Measurements from ENCODE around the gene LRRC3C. TPM values are rescaled to one million over a fixed set of nuclear protein-coding genes. Genes with fewer than 3 reads are reported as not detected.

Gene LRRC3C
- polyA plus RNA-seq, 3 donors from 2014 or later: not detected

- no peaks in the 10 kb centered on the region for H3K9me3 Mint-ChIP-seq
- H3K27ac Mint-ChIP-seq: peak overlapping the region; percentile 56 to 92 (median 86)
- peaks cover 0 to 3% (median 3%) of the 10 kb centered on the region in 3 donors for H3K36me3 Mint-ChIP-seq
- DNase-seq: no peak
- peaks cover 0 to 2% (median 0%) of the 10 kb centered on the region in 3 donors for H3K27me3 Mint-ChIP-seq (ENCODE audit: low read depth in 3 of 3)
- H3K4me1 Mint-ChIP-seq: peaks cover 39 to 42% of the 10 kb centered on the region in 2 donors
- peak overlapping the region; percentile 86 to 97 (median 94) for H3K4me3 Mint-ChIP-seq
These were observed 661 bp downstream of the LRRC3C start for GRCh38 chr17:39927929-39928857.

- H3K27ac Mint-ChIP-seq: peak overlapping the region in 1 of 6 donors; percentile 62
- H3K4me1 Mint-ChIP-seq: peaks cover 37 to 38% of the 10 kb centered on the region in 2 donors
- H3K4me3 Mint-ChIP-seq: peak overlapping the region in 4 of 5 donors; percentile 2 to 47 (median 36)
- H3K36me3 Mint-ChIP-seq: peaks cover 0 to 3% (median 2%) of the 10 kb centered on the region in 3 donors
- peaks cover 0 to 2% (median 0%) of the 10 kb centered on the region in 3 donors for H3K27me3 Mint-ChIP-seq (ENCODE audit: low read depth in 3 of 3)
- DNase-seq: no peak
- H3K9me3 Mint-ChIP-seq: no peaks in the 10 kb centered on the region
These were observed 1.5 kb downstream of the LRRC3C start for GRCh38 chr17:39928858-39929645.

GRCh38 chr17:39929646-39930407 lies 2.3 kb downstream of the LRRC3C start:
- H3K4me1 Mint-ChIP-seq: peaks cover 29 to 30% of the 10 kb centered on the region in 2 donors
- no peak for DNase-seq
- H3K4me3 Mint-ChIP-seq: peak overlapping the region in 2 of 5 donors; percentile 6 to 40
- H3K27ac Mint-ChIP-seq: peak overlapping the region in 1 of 6 donors; percentile 62
- no peaks in the 10 kb centered on the region for H3K36me3 Mint-ChIP-seq
- no peaks in the 10 kb centered on the region for H3K9me3 Mint-ChIP-seq
- H3K27me3 Mint-ChIP-seq (ENCODE audit: low read depth in 3 of 3): peaks cover 0 to 2% (median 0%) of the 10 kb centered on the region in 3 donors

GRCh38 chr17:39933912-39934311 lies 6.4 kb downstream of the LRRC3C start:
- Mint-ChIP-seq H3K4me3 (no peak overlapping the region), H3K36me3 (no peaks in the 10 kb centered on the region), H3K27ac (no peak overlapping the region), H3K27me3 (ENCODE audit: low read depth in 3 of 3) (peaks cover 0 to 2% (median 0%) of the 10 kb centered on the region in 3 donors), H3K4me1 (no peaks in the 10 kb centered on the region), H3K9me3 (no peaks in the 10 kb centered on the region)
- no peak for DNase-seq

GRCh38 chr17:39934324-39934723 lies 6.8 kb downstream of the LRRC3C start:
- H3K4me3 Mint-ChIP-seq: no peak overlapping the region
- H3K9me3 Mint-ChIP-seq: no peaks in the 10 kb centered on the region
- H3K4me1 Mint-ChIP-seq: no peaks in the 10 kb centered on the region
- peaks cover 0 to 2% (median 0%) of the 10 kb centered on the region in 3 donors for H3K27me3 Mint-ChIP-seq (ENCODE audit: low read depth in 3 of 3)
- no peak overlapping the region for H3K27ac Mint-ChIP-seq
- no peak for DNase-seq
- H3K36me3 Mint-ChIP-seq: no peaks in the 10 kb centered on the region

- Mint-ChIP-seq H3K4me3 (no peak overlapping the region), H3K9me3 (no peaks in the 10 kb centered on the region), H3K36me3 (no peaks in the 10 kb centered on the region), H3K27ac (no peak overlapping the region), H3K27me3 (ENCODE audit: low read depth in 3 of 3) (peaks cover 0 to 2% (median 0%) of the 10 kb centered on the region in 3 donors), H3K4me1 (no peaks in the 10 kb centered on the region)
- no peak for DNase-seq
These were observed 8.4 kb downstream of the LRRC3C start for GRCh38 chr17:39935909-39936308.

GRCh38 chr17:39937447-39937846 lies 9.9 kb downstream of the LRRC3C start:
- DNase-seq: no peak
- Mint-ChIP-seq H3K9me3 (no peaks in the 10 kb centered on the region), H3K27me3 (ENCODE audit: low read depth in 3 of 3) (peaks cover 0 to 2% (median 0%) of the 10 kb centered on the region in 3 donors), H3K36me3 (no peaks in the 10 kb centered on the region), H3K4me3 (no peak overlapping the region), H3K27ac (no peak overlapping the region), H3K4me1 (no peaks in the 10 kb centered on the region)

- Mint-ChIP-seq H3K4me3 (no peak overlapping the region), H3K27me3 (ENCODE audit: low read depth in 3 of 3) (peaks cover 0 to 3% (median 0%) of the 10 kb centered on the region in 3 donors), H3K9me3 (no peaks in the 10 kb centered on the region), H3K4me1 (no peaks in the 10 kb centered on the region), H3K27ac (no peak overlapping the region), H3K36me3 (no peaks in the 10 kb centered on the region)
- no peak for DNase-seq
These were observed 10.8 kb downstream of the LRRC3C start for GRCh38 chr17:39938140-39938869.

GRCh38 chr17:39939106-39939505 lies 11.6 kb downstream of the LRRC3C start:
- no peak overlapping the region for H3K4me3 Mint-ChIP-seq
- DNase-seq: no peak
- no peaks in the 10 kb centered on the region for H3K36me3 Mint-ChIP-seq
- no peak overlapping the region for H3K27ac Mint-ChIP-seq
- H3K27me3 Mint-ChIP-seq (ENCODE audit: low read depth in 3 of 3): peaks cover 0 to 3% (median 0%) of the 10 kb centered on the region in 3 donors
- H3K4me1 Mint-ChIP-seq: no peaks in the 10 kb centered on the region
- H3K9me3 Mint-ChIP-seq: no peaks in the 10 kb centered on the region

GRCh38 chr17:39939588-39940419 lies 12.3 kb downstream of the LRRC3C start:
- Mint-ChIP-seq H3K4me1 (no peaks in the 10 kb centered on the region), H3K9me3 (no peaks in the 10 kb centered on the region), H3K27ac (no peak overlapping the region), H3K4me3 (no peak overlapping the region), H3K27me3 (ENCODE audit: low read depth in 3 of 3) (peaks cover 0 to 3% (median 0%) of the 10 kb centered on the region in 3 donors), H3K36me3 (no peaks in the 10 kb centered on the region)
- no peak for DNase-seq

- DNase-seq: no peak
- Mint-ChIP-seq H3K36me3 (no peaks in the 10 kb centered on the region), H3K9me3 (no peaks in the 10 kb centered on the region), H3K27me3 (ENCODE audit: low read depth in 3 of 3) (peaks cover 0 to 1% (median 0%) of the 10 kb centered on the region in 3 donors), H3K4me3 (no peak overlapping the region), H3K27ac (no peak overlapping the region), H3K4me1 (no peaks in the 10 kb centered on the region)
These were observed 16.3 kb downstream of the LRRC3C start for GRCh38 chr17:39943702-39944392.

- no peaks in the 10 kb centered on the region for H3K9me3 Mint-ChIP-seq
- no peak overlapping the region for H3K27ac Mint-ChIP-seq
- H3K27me3 Mint-ChIP-seq (ENCODE audit: low read depth in 3 of 3): peaks cover 0 to 1% (median 0%) of the 10 kb centered on the region in 3 donors
- H3K4me1 Mint-ChIP-seq: no peaks in the 10 kb centered on the region
- no peaks in the 10 kb centered on the region for H3K36me3 Mint-ChIP-seq
- DNase-seq: no peak
- H3K4me3 Mint-ChIP-seq: no peak overlapping the region
These were observed 16.8 kb downstream of the LRRC3C start for GRCh38 chr17:39944393-39944711.

Measured in immature natural killer cell (primary cell).